ENCODE measurements around the gene ZNF282. TPM values are rescaled to one million over a fixed set of nuclear protein-coding genes. Genes with fewer than 3 reads are reported as not detected.

Gene ZNF282
- total and polyA plus RNA-seq, 9 of the 15 experiments (the other 6 are each of a cell fraction or from before 2014, with no cell fraction given): 0.76 to 58.6 (median 17.4) TPM

- Histone ChIP-seq H2AFZ (ENCODE audit: low read depth, low read length) (no peak overlapping the region), H3K9me3 (replicated peaks; ENCODE audit: control insufficient read depth, insufficient read depth, low read depth, low read length) (0 out of 2 replicates have a peak, but pooled peaks cover 5% of the 10 kb centered on the region), H3K27me3 (ENCODE audit: control insufficient read depth in 2 of 2, insufficient read depth in 2 of 2, low read length in 2 of 2) (no peaks in the 10 kb centered on the region), H3K36me3 (ENCODE audit: control insufficient read depth, insufficient read depth, low read length) (peaks cover 64% of the 10 kb centered on the region), H3K4me1 (replicated peaks in 1 of 2; ENCODE audit: control insufficient read depth in 2 of 2, insufficient read depth in 2 of 2, low read length in 2 of 2) (peaks cover 0 to 4% of the 10 kb centered on the region in 2 experiments; a peak in 1 of 5 replicates), H3K9me1 (ENCODE audit: control insufficient read depth, insufficient read depth, low read length) (no peaks in the 10 kb centered on the region), H3K79me2 (ENCODE audit: control insufficient read depth, insufficient read depth, low read length) (no peaks in the 10 kb centered on the region), H3K27ac (ENCODE audit: extremely low read depth, low read depth, low read length) (no peak overlapping the region), H3K4me2 (ENCODE audit: insufficient read depth, low read length) (no peak overlapping the region), H3K9ac (ENCODE audit: insufficient read depth in 1 of 2, low read depth in 2 of 2, low read length in 2 of 2) (no peak overlapping the region), H4K20me1 (replicated peaks; ENCODE audit: control insufficient read depth, insufficient read depth, low read length) (peaks cover 3% of the 10 kb centered on the region), H3K4me3 (no peak overlapping the region)
- DNase-seq (ENCODE audit: extremely low read depth in 1 of 4, low spot score in 3 of 4) (no peak), ATAC-seq (no peak), FAIRE-seq (no peak)
- 98% methylated on average over 8 of the region's 8 CpGs for WGBS (ENCODE audit: insufficient coverage, low coverage, missing lambda C conversion rate)
- in situ Hi-C loops (cut with MboI) (no loop called here), intact Hi-C loops (cut with micrococcal nuclease) (no loop called here)
- CTCF ChIA-PET (ENCODE audit: low intra/inter-chr PET ratio): no interaction called here
- POLR2A ChIA-PET: interaction anchor here (1.0 kb wide), 1 partner anchor 14 kb away, joined by 4 read pairs; no protein-coding TSS in a partner anchor
- TF ChIP-seq STAT6 (CRISPR knock-in tag; IDR thresholded peaks at IDR 0.05) (no peak), THRA (IDR thresholded peaks at IDR 0.05) (no peak), USF2 (CRISPR knock-in tag; IDR thresholded peaks at IDR 0.05) (no peak), RFX7 (CRISPR knock-in tag; IDR thresholded peaks at IDR 0.05) (no peak), TCF15 (CRISPR knock-in tag; IDR thresholded peaks at IDR 0.05) (no peak), HMG20B (CRISPR knock-in tag; IDR thresholded peaks at IDR 0.05) (no peak), NFIX (CRISPR knock-in tag; IDR thresholded peaks at IDR 0.05; ENCODE audit: low read depth) (no peak), HOMEZ (CRISPR knock-in tag; IDR thresholded peaks at IDR 0.05) (no peak), MCM2 (IDR thresholded peaks at IDR 0.05; ENCODE audit: low read depth) (no peak), PTBP1 (IDR thresholded peaks at IDR 0.05; ENCODE audit: low read depth, low read length) (no peak), ZNF561 (CRISPR knock-in tag; conservative IDR thresholded peaks at IDR 0.05) (no peak), USF1 (CRISPR knock-in tag; IDR thresholded peaks at IDR 0.05) (no peak), ELK3 (CRISPR knock-in tag; IDR thresholded peaks at IDR 0.05) (no peak), U2AF1 (optimal IDR thresholded peaks at IDR 0.05; ENCODE audit: low read depth, low read length) (no peak)
- no TSS peak for BruUV-seq (replicated peaks)
These were observed 27.8 kb downstream of the ZNF282 start for GRCh38 chr7:149223176-149223575.
